HG02943 (cell line): Measurements from ENCODE around the gene HSF4.

Experiments used
- ATAC-seq: cut with Tn5 transposase; IDR thresholded peaks from one replicate; pipeline ENCODE4 v1.9.1; 2021; ENCODE audit warnings: mild to moderate bottlenecking, low read depth, moderate library complexity; ENCODE audit not compliant: unreplicated experiment

The HSF4 gene

DNA sequence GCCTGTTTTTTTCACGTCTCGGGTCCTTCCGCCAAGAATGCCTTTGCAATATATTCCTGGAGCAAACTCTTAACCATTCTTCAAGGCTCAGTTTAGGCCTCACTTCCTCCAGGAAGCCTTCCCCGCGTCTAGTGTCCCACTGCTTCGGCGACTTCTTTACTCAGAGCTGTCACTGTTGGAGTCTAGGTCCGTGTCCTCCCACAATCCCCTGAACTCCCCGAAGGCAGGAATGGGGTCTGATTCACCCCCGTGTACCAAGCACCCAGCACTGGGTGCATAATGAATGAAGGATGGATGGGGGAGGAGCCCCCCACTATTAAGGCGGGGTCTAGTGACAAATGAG lies 18.7 kb downstream of the HSF4 start:
- no peak for ATAC-seq

DNA sequence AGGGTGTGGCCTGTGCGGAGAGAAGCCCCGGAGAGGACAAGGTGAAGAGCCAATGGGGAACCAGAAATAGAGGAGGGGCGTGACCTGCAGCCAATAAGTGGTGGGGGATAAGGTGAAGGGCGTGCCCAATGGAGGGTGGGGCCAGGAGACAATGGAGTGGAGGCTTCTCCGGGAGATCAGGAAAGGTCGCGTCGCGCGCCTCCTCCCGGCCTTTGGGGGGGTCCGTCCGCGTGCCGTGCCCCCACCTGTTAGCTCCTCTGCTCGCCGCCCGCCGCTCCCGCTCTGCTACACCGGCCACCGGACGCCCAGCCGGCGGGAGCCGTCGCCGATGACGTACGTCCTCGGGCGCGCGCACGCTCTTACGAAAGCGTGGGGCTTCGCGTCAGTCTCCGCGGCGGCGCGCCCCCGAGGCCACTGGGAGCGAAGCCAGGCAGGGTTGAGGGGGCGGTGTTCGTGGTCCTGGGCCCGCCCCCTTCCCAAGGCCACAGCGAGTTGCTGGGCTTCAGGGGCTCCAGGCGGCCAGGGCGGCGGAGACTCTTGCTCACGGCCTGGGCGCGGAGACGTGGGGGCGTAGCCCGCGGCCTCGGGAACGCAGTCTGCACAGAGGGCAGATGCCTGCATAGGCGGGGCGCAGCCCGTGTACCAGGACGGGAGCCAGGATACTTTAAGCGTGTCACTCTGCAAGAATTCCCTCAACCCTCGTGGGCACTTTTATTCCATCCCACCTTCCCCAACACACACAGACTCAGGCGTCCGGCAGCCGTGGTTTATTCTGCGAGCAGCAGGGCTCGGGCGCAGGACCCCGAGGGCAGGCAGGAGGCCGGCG lies 19.3 kb downstream of the HSF4 start, which contains the start of gene MATCAP1:
MATCAP1 (minus strand) TSS at position 337 of the 826 bp plus-strand sequence. CDS start 3,353 bp downstream, outside the sequence.
- ATAC-seq = peak; percentile 94

DNA sequence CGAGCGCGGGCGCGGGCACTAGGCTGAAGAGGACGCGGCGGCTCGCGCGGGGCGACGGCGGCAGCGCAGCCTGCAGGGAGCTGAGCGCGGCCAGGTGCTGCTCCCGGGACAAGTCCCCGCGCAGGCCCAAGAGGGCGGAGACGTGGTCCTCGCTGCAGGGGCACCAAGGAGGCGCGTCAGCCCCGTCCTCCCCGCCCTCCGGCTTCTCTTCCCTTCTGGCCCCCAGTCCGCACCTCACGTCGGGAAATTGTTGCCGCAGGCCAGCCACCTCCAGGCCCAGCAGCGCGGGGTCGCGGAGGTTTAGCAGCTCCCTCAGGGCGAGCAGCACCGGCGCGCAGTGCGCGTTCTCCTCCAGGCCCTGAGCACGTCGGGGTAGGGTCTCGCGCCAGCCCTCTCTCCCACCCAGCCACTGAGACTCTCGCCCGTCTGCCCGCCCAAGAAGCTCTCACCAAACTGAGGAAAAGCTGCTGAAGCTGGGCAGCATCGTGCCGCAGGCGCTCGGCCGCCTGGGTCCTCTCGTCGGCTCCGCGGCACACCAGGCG lies 20.0 kb downstream of the HSF4 start:
- no peak for ATAC-seq

DNA sequence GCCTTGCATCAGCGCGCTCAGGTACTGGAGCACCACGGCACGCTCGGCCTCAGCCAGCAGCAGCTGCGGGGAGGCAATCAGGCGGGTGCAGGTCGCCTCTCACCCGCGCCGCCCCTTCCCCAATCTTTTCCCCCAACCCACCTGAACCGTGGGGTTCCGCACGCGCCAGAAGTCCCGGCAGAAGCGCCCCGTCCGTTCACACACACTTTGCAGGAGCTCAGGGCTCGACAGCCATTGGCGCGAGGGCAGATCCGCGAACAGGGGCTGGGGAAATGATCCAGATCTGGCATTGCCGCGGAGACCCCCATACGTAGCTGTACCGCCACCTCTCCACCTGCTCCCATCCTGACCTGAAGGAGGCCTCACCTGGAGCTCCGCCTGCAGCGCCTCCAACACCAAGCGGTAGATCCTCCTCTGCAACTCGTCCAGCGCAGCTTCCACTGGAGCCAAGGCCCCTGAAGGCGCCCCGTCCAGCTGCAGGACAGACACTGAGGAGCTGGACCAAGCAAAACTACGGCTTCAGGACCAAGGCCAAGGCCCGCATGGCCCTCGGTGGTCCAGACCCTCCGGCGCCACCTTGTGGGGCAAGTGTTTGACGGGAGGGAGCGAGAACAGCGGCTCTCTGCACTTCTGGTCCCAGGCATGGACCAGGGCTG lies 20.6 kb downstream of the HSF4 start:
- ATAC-seq = no peak

DNA sequence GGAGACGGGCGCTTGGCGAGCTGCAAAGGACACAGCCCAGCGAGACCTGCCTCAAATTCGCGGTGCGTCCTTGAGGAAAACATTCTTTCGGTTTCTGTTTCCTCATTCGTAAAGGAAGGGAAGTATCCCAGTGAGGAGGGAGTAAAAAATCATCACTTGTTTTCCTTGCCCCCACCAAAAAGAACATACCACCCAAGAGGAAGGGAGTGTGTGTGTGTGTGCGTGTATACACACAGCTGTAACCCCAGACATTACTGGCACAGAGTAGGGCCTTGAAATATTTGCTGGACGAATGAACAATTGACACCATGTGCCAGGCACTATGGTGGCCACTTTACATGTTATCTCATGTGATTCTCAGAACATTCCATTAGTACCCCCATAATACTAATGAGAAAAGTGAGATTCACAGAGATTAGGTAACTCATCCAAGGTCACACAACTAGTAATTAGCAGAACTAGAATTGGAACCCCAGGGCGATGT lies 21.1 kb downstream of the HSF4 start:
- no peak for ATAC-seq

DNA sequence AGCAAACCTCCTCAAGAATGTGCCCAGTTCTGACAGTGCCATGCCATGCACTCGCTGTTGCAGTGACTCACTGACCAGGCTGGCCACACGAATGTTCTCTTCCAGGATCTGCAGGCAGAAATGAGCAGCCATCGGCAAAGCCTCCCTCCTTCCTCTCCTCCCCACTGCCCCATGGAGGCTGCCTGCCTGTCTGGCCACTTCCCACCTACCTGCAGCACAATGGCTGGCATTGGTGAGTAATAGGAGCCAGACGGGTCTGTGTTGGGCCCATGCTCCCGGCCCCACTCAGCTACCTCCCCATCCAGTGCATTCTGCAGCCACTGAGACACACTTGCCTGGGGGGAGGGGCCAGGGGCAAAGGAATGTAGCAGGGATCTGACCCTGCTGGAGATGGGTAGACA lies 22.0 kb downstream of the HSF4 start:
- no peak for ATAC-seq

DNA sequence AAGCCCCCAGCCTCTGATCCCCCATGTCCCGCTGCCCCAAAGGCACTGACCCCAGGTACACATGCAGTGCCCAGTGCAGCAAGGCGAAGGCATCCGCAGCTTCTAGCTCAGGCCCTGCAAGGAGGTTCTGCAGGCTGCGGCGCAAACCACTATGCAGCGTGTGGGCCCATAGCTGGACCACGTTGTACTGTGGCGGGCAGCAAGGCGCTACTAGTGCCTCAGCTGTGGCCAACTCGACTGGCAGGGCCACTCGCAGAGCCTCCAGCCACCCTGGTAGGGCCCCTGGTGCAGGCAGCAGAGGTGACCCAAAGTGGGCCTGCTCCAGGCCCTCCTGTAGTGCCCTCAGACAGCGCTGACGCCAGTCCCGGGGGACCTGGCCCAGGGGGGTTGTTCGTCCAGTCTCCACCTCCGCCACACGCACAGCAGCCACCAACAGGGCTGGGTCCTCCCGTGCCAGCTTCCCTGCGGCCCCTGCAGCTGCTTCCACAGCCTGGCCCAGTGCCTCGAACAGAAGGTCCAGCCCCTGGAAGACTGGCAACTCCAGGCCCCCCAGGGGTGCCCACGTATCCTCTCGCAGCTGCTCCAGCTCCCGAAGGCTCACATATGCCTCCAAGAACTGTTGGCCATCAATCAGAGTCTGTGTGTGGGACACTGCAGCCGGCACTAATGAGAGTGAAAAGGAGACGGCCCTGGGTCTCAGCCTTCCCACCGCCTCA lies 22.8 kb downstream of the HSF4 start:
- ATAC-seq = no peak

DNA sequence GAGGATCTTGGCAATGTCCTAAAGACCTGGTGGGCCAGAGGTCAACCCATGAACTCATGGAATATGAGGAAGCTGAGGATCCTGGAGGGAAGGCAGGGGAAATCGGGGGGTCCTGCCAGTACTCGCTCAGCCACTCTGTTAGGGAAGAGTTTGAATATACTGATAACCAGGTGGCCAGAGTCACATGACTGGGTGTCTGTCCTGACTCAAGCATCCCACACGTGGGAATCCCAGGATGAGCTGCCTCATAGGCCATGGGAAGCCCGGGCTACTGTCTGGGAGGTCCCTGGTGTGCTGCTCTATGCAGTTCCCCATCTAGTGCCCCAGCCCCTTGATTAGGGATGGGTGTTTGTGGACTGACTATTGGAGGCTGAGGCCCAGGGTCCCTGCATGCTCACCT lies 23.8 kb downstream of the HSF4 start:
- ATAC-seq = no peak

DNA sequence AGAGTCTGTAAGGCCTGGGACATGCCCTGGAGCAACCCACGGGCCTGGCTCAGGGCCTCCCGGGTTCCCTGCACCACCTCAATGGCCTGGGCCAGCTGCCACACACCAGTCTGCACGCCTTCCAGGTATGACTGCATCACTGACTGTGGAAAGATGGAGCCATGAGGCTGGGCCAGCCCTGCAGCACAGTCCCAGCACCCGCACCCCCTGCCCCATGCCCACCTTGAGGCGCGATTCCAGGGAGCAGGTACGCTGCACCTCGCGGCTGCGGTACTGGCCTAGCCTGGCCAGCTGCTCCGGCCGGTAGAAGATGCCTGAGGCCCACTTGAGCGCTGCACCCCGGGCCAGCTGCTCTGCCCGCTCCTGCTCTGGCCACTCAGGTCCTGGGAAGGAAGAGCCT lies 24.3 kb downstream of the HSF4 start:
- ATAC-seq = no peak

DNA sequence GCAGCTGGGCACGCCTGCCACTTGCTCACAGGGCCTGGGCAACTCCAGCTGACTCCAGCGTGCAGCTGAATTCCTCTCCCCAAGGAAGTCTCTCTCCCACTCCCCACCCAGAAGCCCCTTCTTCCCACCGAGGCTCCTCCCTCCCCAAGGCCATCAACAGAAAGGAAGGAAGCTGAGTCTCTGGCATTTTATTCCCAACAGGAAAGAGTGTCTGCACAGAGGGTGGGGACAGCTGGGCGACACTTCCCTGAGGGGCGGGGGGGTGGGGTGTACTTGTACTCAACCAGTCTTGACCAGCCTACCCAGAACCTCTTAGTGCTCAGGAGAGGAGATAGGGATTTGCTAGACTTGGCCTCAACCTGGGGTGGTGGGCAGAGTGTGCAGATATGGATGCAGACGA lies 25.5 kb downstream of the HSF4 start, which contains the start of gene EXOC3L1:
EXOC3L1 (minus strand) TSS at position 96 of the 400 bp plus-strand sequence. CDS start 460 bp downstream, outside the sequence.
- ATAC-seq = no peak

DNA sequence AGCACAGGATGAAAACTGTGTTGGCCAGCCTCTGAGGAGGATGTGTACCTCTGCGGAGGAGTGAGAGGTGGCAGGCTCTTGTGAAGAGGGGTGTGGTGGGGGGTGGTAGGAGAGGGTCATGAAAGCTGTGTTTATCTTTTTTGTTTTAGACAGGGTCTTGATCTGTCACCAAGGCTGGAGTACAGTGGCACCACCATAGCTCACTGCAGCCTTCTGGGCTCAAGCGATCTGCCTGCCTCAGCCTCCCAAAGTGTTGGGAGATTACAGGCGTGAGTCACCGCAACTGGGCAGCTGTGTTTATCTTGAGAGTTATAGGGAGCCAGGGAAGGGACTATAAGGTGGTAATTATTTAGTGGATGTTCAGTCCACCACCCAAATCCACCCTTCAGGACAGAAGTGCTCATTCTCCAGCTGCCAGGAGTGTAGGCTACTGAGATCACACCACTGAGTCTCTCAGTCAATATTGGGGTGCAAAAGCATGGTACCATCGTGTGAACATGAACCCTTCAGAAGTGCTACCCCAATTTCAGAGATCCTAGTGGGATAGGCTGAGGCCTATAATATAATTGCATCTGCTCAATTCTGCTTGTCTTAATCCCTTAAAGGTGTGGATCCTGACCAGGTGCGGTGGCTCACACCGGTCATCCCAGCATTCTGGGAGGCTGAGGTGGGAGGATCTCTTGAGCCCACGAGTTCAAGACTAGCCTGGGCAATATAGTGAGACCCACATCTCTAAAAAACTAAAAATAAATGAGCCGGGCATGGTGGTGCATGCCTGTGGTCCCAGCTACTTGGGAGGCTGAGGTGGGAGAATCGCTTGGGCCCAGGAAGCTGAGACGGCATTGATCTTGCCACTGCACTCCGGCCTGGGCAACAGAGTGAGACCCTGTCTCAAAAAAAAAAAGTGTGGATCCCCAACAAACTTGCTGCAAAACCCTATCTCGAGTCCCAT lies 26.2 kb downstream of the HSF4 start:
- no peak for ATAC-seq

DNA sequence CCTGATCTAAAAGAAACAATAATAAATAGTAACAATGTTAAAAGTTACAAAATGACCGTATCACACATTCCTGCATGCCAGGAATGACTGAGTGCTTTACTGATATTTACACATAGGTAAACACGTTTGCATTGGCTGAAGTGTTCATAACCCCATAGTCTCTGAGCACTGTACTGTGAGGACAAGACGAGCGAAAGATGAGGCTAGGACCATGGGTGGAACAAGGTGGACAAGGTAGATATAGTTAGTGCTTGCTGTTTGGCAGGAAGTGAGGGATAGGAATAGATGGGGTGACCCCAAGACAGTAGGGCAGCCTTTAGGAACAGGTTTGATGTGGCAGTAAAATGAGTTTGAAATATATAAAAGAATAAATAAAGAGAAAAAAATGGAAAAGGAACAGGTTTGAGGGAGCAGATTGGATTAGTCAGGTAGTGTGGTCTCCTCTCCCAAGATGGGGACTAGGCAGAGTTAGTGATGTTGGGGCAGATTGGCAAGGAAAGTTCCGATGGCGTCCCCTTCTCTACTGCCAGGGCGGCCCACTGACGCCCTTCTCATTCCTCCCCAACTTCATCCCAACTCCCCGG lies 27.0 kb downstream of the HSF4 start:
- ATAC-seq = peak; percentile 8

DNA sequence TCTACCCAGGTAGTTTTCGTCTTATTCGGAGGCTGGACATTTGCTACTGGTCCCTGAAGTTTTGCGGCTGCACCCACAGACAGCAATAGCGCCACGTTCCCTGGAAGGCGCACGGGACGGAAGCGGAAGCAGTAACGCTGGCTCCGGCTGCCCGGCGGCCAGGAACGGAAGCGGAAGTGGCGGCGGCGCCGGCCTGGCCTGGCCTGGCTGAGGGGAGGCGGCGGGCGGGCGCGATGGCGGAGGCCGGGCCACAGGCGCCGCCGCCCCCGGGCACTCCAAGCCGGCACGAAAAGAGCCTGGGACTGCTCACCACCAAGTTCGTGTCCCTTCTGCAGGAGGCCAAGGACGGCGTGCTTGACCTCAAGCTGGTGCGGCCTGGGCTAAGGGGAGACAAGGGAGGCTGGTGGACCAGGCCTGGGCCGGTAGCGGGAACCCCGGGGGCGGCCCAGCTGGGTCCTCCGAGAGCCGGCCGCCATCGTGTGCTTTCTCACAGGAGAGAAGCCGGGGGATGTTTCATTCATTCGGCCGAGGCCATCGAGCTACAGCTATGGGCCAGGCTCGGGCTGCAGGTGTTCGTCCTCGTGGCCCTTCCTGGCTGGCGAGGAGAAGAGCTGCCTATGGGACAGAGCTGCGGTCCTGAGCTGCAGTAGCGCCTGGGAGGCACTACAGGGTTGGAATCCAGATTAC lies 27.6 kb downstream of the HSF4 start, which contains the start of gene E2F4:
E2F4 (plus strand) TSS at position 161 of the 687 bp plus-strand sequence; CDS start at position 234, 73 bp downstream.
- ATAC-seq = peak; percentile 79

DNA sequence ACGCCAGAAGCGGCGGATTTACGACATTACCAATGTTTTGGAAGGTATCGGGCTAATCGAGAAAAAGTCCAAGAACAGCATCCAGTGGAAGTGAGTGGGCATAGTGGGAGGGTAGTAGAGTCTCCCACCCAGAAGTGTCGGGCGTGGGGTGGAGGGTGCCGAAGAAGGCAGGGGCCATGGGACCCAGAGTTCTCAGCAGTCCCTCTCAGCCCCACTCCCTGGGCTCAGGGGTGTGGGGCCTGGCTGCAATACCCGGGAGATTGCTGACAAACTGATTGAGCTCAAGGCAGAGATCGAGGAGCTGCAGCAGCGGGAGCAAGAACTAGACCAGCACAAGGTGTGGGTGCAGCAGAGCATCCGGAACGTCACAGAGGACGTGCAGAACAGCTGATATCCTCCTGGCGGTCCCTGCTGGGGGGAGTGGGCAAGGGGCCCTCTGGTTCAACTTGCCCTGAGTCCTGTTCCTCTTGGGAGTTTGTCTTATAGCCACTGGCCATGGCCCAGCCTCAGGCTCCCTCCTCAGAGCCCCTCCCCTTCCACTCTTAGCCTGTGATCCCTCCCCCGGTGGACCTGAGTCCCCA lies 28.3 kb downstream of the HSF4 start:
- ATAC-seq = no peak

DNA sequence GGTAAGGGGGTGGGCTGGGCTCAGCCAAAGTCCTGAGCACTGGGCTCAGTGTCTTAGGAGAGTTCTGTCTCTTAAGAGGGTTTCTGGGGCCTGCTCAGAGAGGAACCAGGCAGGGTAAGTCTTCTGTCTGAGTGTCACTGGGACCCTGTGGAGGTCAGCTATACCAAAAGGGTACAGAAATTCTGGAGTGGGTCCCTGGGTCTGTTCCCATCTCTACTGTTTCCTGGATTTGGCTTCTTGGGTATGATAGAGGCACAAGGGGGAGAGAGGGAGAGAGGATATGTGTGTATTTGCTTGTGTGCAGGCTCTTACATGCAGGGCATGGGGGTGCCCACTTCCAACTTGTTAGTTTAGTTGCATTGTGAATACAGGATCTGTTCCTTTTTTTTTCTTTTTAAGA lies 29.0 kb downstream of the HSF4 start:
- ATAC-seq = no peak

DNA sequence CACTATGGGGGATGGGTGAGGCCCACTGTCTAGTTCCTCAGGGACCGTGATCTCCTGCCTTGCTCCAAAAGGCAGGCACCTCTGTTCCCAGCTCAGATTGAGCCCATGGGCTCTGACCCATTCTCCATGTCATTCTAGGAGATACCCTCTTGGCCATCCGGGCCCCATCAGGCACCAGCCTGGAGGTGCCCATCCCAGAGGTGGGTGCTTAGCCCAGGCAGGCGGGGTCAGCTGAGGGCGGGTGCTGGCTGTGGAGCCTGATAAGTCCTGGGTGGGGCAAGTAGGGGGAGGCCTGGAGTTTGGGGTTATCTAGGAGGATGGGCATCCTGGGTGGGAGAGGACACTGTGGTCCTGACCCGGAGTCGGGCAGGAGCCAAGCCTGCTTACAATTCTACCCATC lies 29.7 kb downstream of the HSF4 start:
- no peak for ATAC-seq

DNA sequence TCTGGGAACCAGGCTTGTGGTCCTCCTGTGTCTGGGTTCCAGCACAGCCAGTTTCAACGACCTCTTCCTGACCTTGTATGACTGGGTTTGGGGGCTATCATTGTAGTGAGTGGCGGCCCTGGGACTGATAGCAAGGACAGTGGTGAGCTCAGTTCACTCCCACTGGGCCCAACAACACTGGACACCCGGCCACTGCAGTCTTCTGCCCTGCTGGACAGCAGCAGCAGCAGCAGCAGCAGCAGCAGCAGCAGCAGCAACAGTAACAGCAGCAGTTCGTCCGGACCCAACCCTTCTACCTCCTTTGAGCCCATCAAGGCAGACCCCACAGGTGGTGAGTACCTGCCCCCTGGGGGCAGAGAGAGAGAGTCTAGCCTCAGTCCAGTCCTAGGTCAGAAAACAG lies 31.1 kb downstream of the HSF4 start:
- ATAC-seq = no peak

DNA sequence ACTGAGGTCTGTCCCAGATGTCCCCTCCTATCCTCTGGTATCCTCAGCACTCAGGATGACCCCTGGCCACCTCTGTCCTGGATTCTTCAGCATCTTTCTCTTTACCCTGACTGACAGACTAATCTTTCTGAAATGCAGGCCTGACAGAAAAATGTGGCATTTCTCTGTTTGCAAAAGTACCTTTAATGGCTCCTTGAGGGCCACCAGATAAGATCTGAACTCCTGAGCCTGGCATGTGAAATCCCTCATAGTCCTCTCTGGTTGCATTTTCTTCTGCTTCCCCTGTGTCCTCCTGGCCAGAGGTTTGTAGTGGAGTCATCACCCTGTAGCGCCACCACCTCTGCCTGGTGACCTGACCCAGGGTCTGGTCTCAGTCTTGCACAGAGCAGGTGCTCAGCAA lies 32.3 kb downstream of the HSF4 start:
- no peak for ATAC-seq
